ENCODE measurements around the gene TRIM2.

DNA sequence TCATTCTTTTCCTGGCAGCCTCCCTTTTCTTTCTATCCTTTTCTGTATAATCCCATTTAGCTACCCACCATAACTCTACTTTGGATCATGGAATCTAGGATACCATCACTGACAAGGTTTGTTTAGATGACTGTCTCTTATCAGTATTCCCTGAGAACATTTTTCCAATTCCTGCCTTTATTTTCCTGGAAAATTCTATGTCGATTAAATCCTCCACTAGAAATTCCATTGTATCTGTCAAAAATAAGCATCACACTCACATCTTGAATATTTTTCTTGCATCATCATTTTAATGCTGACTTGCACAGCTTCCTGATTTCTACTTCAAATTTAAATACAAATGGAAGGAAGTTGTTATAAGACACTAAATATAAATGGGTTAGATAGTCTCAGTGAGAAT, 20.2 kb downstream of the TRIM2 start:
- TF ChIP-seq CTCF (conservative IDR thresholded peaks at IDR 0.05; ENCODE audit: low read length) (no peak), EZH2phosphoT487 (IDR thresholded peaks at IDR 0.05; ENCODE audit: borderline replicate concordance, low read depth, low read length) (no peak)
